Adrenal gland (tissue), 12 donors: ENCODE measurements around the gene AP2A1. TPM values are rescaled to one million over a fixed set of nuclear protein-coding genes. Genes with fewer than 3 reads are reported as not detected.

Source experiments
- DNase-seq, 7 donors: peaks; one replicate each; pipeline ENCODE4 v3.0.0-alpha.2; 2019 to 2020
- H3K27ac ChIP-seq, 5 donors: fragments of 200-600 bp; sonication (generic) in 4 of 5; 1 replicate in 3 of 5; 2 replicates in 2 of 5; pipeline versions ENCODE4 v1.5.1 to v1.8.0; 2016 to 2020; ENCODE audit warnings: mild to moderate bottlenecking in 1 of 5
- H3K27me3 ChIP-seq: fragments of 200-600 bp; 2 replicates; pipeline ENCODE4 v1.8.0; 2021
- H3K36me3 ChIP-seq, 2 donors: fragments of 200-600 bp; replicated peaks in 1 of 2; 1 replicate in 1 of 2; 2 replicates in 1 of 2; pipeline versions ENCODE4 v1.5.1 to v1.8.0; 2018 to 2022
- H3K4me1 ChIP-seq, 2 donors: fragments of 200-600 bp; replicated peaks in 1 of 2; 1 replicate in 1 of 2; 2 replicates in 1 of 2; pipeline versions ENCODE4 v1.5.1 to v1.8.0; 2018 to 2021
- H3K4me3 ChIP-seq, 4 donors: fragments of 200-600 bp; sonication (generic) in 3 of 4; one replicate each; pipeline ENCODE4 v1.5.1; 2016 to 2018
- H3K9me3 ChIP-seq, 3 donors: fragments of 200-600 bp; sonication (generic) in 1 of 3; replicated peaks in 1 of 3; 1 replicate in 2 of 3; 2 replicates in 1 of 3; pipeline versions ENCODE4 v1.5.1 to v1.8.0; 2016 to 2021
- CTCF ChIP-seq, 6 experiments: fragments of 450-650 bp in 4 of 6; fragments of 200-600 bp in 2 of 6; sonication (generic) in 1 of 6; IDR thresholded peaks; 1 replicate in 5 of 6; 2 replicates in 1 of 6; pipeline versions ENCODE4 v1.5.1 to v1.8.0; 2016 to 2021; ENCODE audit warnings: antibody characterized with exemption in 6 of 6, mild to moderate bottlenecking in 2 of 6, moderate library complexity in 1 of 6
- POLR2A ChIP-seq, 2 donors: fragments of 450-650 bp; IDR thresholded peaks; one replicate each; pipeline ENCODE4 v1.6.1; 2017; ENCODE audit warnings: antibody characterized with exemption in 2 of 2, mild to moderate bottlenecking in 2 of 2, moderate library complexity in 1 of 2
- WGBS, 4 donors: extraction: QIAGEN DNeasy Blood & Tissue Kit in 2 of 4; methylation state at CpG; one replicate each; pipeline versions ENCODE4 v1.1.5 to v1.1.7; 2013 to 2017; 5-methylcytosine and 5-hydroxymethylcytosine counted together
- intact Hi-C, 2 donors: fragments of 100-400 bp; cut with DNase I; formaldehyde crosslinking; loops; one replicate each; pipeline versions ENCODE4 v1.14.1 to v1.15.0; 2022 to 2023
- polyA plus RNA-seq, 3 donors: library from polyadenylated mRNA; stranded (reverse); fragments of 200-250 nt in 2 of 3; fragments of 350-450 nt in 1 of 3; fragmentation: Illumina TruSeq in 1 of 3; extraction: RNeasy Lipid Tissue Mini Kit (QIAGEN cat#74804) in 1 of 3; gene quantifications; one replicate each; pipeline ENCODE4 v1.2.3, GENCODE V29; 2013 to 2014
- total RNA-seq, 9 donors: library from RNA; depleted of rRNA in 4 of 9; stranded (reverse); fragments of >200 nt in 4 of 9; fragments of 120-200 nt in 1 of 9; fragmentation: NEBNext Ultra II Directional in 1 of 9; extraction: Animal tissue kit (Norgen Biotek cat#: 25700) in 1 of 9; gene quantifications; one replicate each; pipeline versions ENCODE4 v1.1.0 to v1.2.4, GENCODE V29; 2013 to 2023
- donor health status: healthy with polysubstance abuse.
- donor health status: Bipolar disorder and iron deficiency.
- donor health status: DM: yes; HTN: yes; CAD: no.
- donor health status: DM: no; HTN: no; CAD: no.
- donor health status: DM: no; HTN: no; CAD: no.
- donor health status: DM: yes; HTN: yes; CAD: no.

The AP2A1 gene
- total and polyA plus RNA-seq, 12 donors = 59.8 to 455 (median 239) TPM

DNA sequence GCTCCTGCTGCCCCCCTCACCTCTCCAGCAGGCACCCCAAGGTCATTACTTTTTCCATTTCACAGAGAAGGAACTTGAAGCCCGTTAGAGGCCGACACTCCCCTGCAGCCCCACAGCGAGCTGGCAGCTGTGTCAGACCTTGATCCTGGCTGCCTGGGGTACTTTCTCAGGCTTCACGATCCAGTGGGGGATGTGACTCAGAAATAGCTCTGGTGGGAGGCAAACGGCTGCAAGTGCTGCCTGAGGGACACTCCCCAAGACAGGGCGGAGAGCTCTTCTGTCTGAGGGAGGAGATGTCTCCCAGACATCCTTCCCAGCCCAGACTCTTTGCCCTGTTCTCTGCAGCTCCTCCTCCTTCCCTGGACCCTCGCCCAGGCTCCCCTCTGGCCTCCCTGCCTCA, 8.5 kb upstream of the AP2A1 start:
- intact Hi-C loops = loop anchor here in 1 of 2 donors (10.0 kb wide), 1 partner anchor 47 kb away; no protein-coding TSS in a partner anchor
- Histone ChIP-seq H3K4me3 (no peak overlapping the region), H3K9me3 (no peaks in the 10 kb centered on the region), H3K27ac (peak overlapping the region in 2 of 5 donors; percentile 36 to 45), H3K27me3 (no peaks in the 10 kb centered on the region), H3K4me1 (peaks cover 7 to 8% of the 10 kb centered on the region in 2 donors), H3K36me3 (no peaks in the 10 kb centered on the region)
- WGBS, 4 donors = 12 to 35% (median 23%) methylated on average over 6 to 7 of the region's 7 CpGs
- DNase-seq = peak in 4 of 7 donors; percentile 45 to 69 (median 58)
- TF ChIP-seq CTCF (IDR thresholded peaks at IDR 0.05) (no peak), POLR2A (IDR thresholded peaks at IDR 0.05) (no peak)

- Histone ChIP-seq H3K9me3 (no peaks in the 10 kb centered on the region), H3K27me3 (no peaks in the 10 kb centered on the region), H3K27ac (peak overlapping the region in 3 of 5 donors; percentile 32 to 38 (median 34)), H3K4me1 (peaks cover 17% of the 10 kb centered on the region in 2 donors), H3K4me3 (no peak overlapping the region), H3K36me3 (no peaks in the 10 kb centered on the region)
- DNase-seq = no peak
- 73 to 90% (median 88%) methylated on average over 1 of the region's 1 CpG for WGBS, 4 donors
- no peak for TF ChIP-seq CTCF (IDR thresholded peaks at IDR 0.05)
- no peak for TF ChIP-seq POLR2A (IDR thresholded peaks at IDR 0.05)
- intact Hi-C loops = no loop called here
These were observed 5.6 kb upstream of the AP2A1 start for GRCh38 chr19:49761249-49761624.

DNA sequence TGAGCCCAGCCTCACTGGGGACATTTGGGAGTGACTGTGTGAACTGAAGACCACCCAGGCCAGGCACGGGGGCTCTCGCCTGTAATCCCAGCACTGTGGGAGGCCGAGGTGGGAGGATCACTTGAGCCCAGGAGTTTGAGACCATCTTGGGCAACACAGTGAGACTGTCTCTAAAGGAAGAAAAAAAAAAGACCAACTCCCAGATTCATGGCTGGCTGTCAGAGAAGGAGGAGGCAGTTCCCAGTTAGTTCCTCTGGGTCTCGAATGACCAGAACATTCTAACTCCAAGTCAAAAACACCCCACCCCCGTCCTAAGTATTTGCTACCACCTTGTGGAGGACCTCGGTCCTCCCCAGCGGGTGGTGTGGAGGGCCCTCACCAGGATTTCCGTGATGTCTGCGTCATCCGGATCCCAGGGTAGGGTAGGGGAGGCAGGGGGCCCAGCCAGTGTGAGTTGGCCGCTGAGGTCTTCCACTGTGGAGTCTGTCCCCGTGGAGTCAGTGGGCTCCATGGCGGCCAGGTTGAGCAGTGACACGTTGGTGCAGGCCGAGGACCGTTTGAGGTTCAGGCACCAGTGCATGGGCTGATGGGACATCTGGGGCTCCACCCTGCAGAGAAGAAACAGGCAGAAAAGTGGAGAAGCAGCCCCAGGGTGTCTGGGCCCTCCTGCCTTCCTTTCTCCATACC, 5.0 kb upstream of the AP2A1 start:
- Histone ChIP-seq H3K27ac (peak overlapping the region in 3 of 5 donors; percentile 32 to 38 (median 34)), H3K36me3 (no peaks in the 10 kb centered on the region), H3K4me3 (no peak overlapping the region), H3K27me3 (no peaks in the 10 kb centered on the region), H3K4me1 (peaks cover 17% of the 10 kb centered on the region in 2 donors), H3K9me3 (no peaks in the 10 kb centered on the region)
- WGBS, 4 donors = 66 to 77% (median 73%) methylated on average over 8 to 16 of the region's 16 CpGs
- intact Hi-C loops = no loop called here
- TF ChIP-seq CTCF (IDR thresholded peaks at IDR 0.05) (no peak), POLR2A (IDR thresholded peaks at IDR 0.05) (no peak)
- DNase-seq = peak in 1 of 7 donors; percentile 40

DNA sequence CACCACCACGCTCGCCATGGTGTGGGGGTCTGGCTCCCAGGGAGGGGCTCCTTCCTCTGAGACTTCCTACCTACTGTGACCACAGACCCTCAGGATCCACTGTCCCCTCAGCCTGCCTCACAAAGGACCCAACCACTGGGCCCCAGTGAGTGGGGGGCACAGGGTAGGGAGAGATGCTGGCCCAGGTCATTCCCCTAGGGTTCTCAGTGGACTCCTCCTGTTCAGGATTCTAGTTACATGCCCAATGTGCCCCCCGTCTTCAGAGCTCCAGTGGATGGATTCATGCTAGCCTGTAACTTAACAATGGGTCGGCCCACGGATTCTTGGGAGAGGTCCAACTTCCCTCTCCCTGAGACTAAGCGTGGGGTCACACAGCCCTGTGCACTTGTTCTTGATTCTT, 3.6 kb upstream of the AP2A1 start, which contains the start of gene TSKS:
TSS of gene TSKS (minus strand) at position 77 of the 400 bp plus-strand sequence. CDS start at position 18, 59 bp downstream.
- 65 to 84% (median 77%) methylated on average over 5 to 6 of the region's 6 CpGs for WGBS, 4 donors
- Histone ChIP-seq H3K4me1 (peaks cover 17 to 23% of the 10 kb centered on the region in 2 donors), H3K36me3 (no peaks in the 10 kb centered on the region), H3K27me3 (no peaks in the 10 kb centered on the region), H3K4me3 (no peak within 1 kb of the TSS), H3K9me3 (no peaks in the 10 kb centered on the region), H3K27ac (no peak within 1 kb of the TSS)
- intact Hi-C loops = no loop called here
- TF ChIP-seq POLR2A (IDR thresholded peaks at IDR 0.05) (no peak), CTCF (IDR thresholded peaks at IDR 0.05) (no peak)
- DNase-seq = no peak
